DMS79 (cell line): ENCODE results near the gene LAMA4.
"Not testable (repeated sequence)": the region's sequence is repeated elsewhere in the genome, so short reads cannot be mapped to it uniquely, and the experiment has no call there.

Experiments used
- DNase-seq: peaks from one replicate; lab custom pipeline; 2025; lab: John Stamatoyannopoulos, UW

Gene LAMA4

GRCh38 chr6:112144145-112144926, 110.0 kb downstream of the LAMA4 start:
- DNase-seq = no peak

- DNase-seq = no peak
Measured at GRCh38 chr6:112141707-112142106, 112.7 kb downstream of the LAMA4 start.

GRCh38 chr6:112139052-112139451, 115.3 kb downstream of the LAMA4 start:
- DNase-seq = no peak

GRCh38 chr6:112130878-112131277, 123.5 kb downstream of the LAMA4 start:
- no peak for DNase-seq

GRCh38 chr6:112128208-112128607, 126.2 kb downstream of the LAMA4 start:
- DNase-seq = no peak

GRCh38 chr6:112123982-112124381, 130.4 kb downstream of the LAMA4 start:
- DNase-seq = no peak

- no peak for DNase-seq
Measured at GRCh38 chr6:112122756-112123155, 131.6 kb downstream of the LAMA4 start.

GRCh38 chr6:112118034-112118433, 136.3 kb downstream of the LAMA4 start:
- DNase-seq = no peak

GRCh38 chr6:112117554-112117953, 136.8 kb downstream of the LAMA4 start:
- DNase-seq = no peak

GRCh38 chr6:112116221-112116620, 138.1 kb downstream of the LAMA4 start:
- DNase-seq = no peak

GRCh38 chr6:112114577-112115223, 139.7 kb downstream of the LAMA4 start:
- DNase-seq = no peak

GRCh38 chr6:112113918-112114317, 140.4 kb downstream of the LAMA4 start:
- DNase-seq = no peak

- no peak for DNase-seq
Measured at GRCh38 chr6:112113431-112113830, 140.9 kb downstream of the LAMA4 start.

- DNase-seq = no peak
Measured at GRCh38 chr6:112109262-112109661, 145.1 kb downstream of the LAMA4 start.

GRCh38 chr6:112106562-112106961, 147.8 kb downstream of the LAMA4 start:
- no peak for DNase-seq

GRCh38 chr6:112106026-112106425, 148.3 kb downstream of the LAMA4 start:
- DNase-seq = not testable (repeated sequence)

GRCh38 chr6:112100561-112100960, 153.8 kb downstream of the LAMA4 start:
- DNase-seq = no peak

- DNase-seq = no peak
Measured at GRCh38 chr6:112096901-112097300, 157.5 kb downstream of the LAMA4 start.

GRCh38 chr6:112087916-112088315, 166.5 kb downstream of the LAMA4 start:
- DNase-seq = no peak

- peak; percentile 96 for DNase-seq
Measured at GRCh38 chr6:112087136-112087911, 167.0 kb downstream of the LAMA4 start, which contains the start of the genes FAM229B and TUBE1. Gene FAM229B, plus strand, starts transcription at chr6:112087591. Its CDS starts 11,693 bp downstream, at chr6:112099284. Gene TUBE1, minus strand, starts transcription at chr6:112087482. Its CDS starts 48 bp downstream, at chr6:112087434.

GRCh38 chr6:112086744-112087135, 167.6 kb downstream of the LAMA4 start:
- DNase-seq = peak; percentile 15

GRCh38 chr6:112085286-112086065, 168.9 kb downstream of the LAMA4 start:
- DNase-seq = no peak
